Measurements from ENCODE around the gene IL21. TPM values are rescaled to one million over a fixed set of nuclear protein-coding genes. Genes with fewer than 3 reads are reported as not detected.
A peak's percentile ranks its signal among the peaks of the same experiment; 100 is the strongest.
"Not testable (repeated sequence)": the region's sequence is repeated elsewhere in the genome, so short reads cannot be mapped to it uniquely, and the experiment has no call there.

The IL21 gene
- total RNA-seq, 1 donor from 2014 or later = not detected

GRCh38 chr4:122583906-122584305 is 37.0 kb downstream of the IL21 start:
- no peak for TF ChIP-seq CTCF (IDR thresholded peaks at IDR 0.05)
- H3K4me1 Mint-ChIP-seq (ENCODE audit: unreplicated experiment) = peaks cover 10% of the 10 kb centered on the region
- no peak overlapping the region for H3K27ac Mint-ChIP-seq (ENCODE audit: unreplicated experiment)
- peaks cover 8% of the 10 kb centered on the region for H3K27me3 Mint-ChIP-seq (ENCODE audit: unreplicated experiment)
- no peaks in the 10 kb centered on the region for H3K9me3 Mint-ChIP-seq (ENCODE audit: unreplicated experiment)
- no peak overlapping the region for H3K4me3 Mint-ChIP-seq (ENCODE audit: unreplicated experiment)
- H3K36me3 Mint-ChIP-seq (ENCODE audit: unreplicated experiment) = no peaks in the 10 kb centered on the region
- no peak for DNase-seq (ENCODE audit: extremely low spot score, unreplicated experiment)

GRCh38 chr4:122577808-122578781 is 42.8 kb downstream of the IL21 start:
- Mint-ChIP-seq H3K27me3 (ENCODE audit: unreplicated experiment) (peaks cover 12% of the 10 kb centered on the region), H3K4me1 (ENCODE audit: unreplicated experiment) (no peaks in the 10 kb centered on the region), H3K27ac (ENCODE audit: unreplicated experiment) (no peak overlapping the region), H3K9me3 (ENCODE audit: unreplicated experiment) (no peaks in the 10 kb centered on the region), H3K36me3 (ENCODE audit: unreplicated experiment) (no peaks in the 10 kb centered on the region), H3K4me3 (ENCODE audit: unreplicated experiment) (no peak overlapping the region)
- DNase-seq (ENCODE audit: extremely low spot score, unreplicated experiment) = no peak
- peak; percentile 75 for TF ChIP-seq CTCF (IDR thresholded peaks at IDR 0.05)

- no peaks in the 10 kb centered on the region for H3K4me1 Mint-ChIP-seq (ENCODE audit: unreplicated experiment)
- DNase-seq (ENCODE audit: extremely low spot score, unreplicated experiment) = no peak
- TF ChIP-seq CTCF (IDR thresholded peaks at IDR 0.05) = no peak
- H3K27me3 Mint-ChIP-seq (ENCODE audit: unreplicated experiment) = peaks cover 15% of the 10 kb centered on the region
- H3K36me3 Mint-ChIP-seq (ENCODE audit: unreplicated experiment) = no peaks in the 10 kb centered on the region
- H3K9me3 Mint-ChIP-seq (ENCODE audit: unreplicated experiment) = no peaks in the 10 kb centered on the region
- no peak overlapping the region for H3K27ac Mint-ChIP-seq (ENCODE audit: unreplicated experiment)
- H3K4me3 Mint-ChIP-seq (ENCODE audit: unreplicated experiment) = no peak overlapping the region
These were observed 43.7 kb downstream of the IL21 start for GRCh38 chr4:122577189-122577553.

GRCh38 chr4:122576261-122577188 is 44.3 kb downstream of the IL21 start:
- Mint-ChIP-seq H3K4me1 (ENCODE audit: unreplicated experiment) (no peaks in the 10 kb centered on the region), H3K36me3 (ENCODE audit: unreplicated experiment) (no peaks in the 10 kb centered on the region), H3K27me3 (ENCODE audit: unreplicated experiment) (peaks cover 15% of the 10 kb centered on the region), H3K27ac (ENCODE audit: unreplicated experiment) (no peak overlapping the region), H3K4me3 (ENCODE audit: unreplicated experiment) (no peak overlapping the region), H3K9me3 (ENCODE audit: unreplicated experiment) (no peaks in the 10 kb centered on the region)
- TF ChIP-seq CTCF (IDR thresholded peaks at IDR 0.05) = peak; percentile 60
- no peak for DNase-seq (ENCODE audit: extremely low spot score, unreplicated experiment)

GRCh38 chr4:122574347-122574746 is 46.5 kb downstream of the IL21 start:
- peaks cover 20% of the 10 kb centered on the region for H3K27me3 Mint-ChIP-seq (ENCODE audit: unreplicated experiment)
- H3K27ac Mint-ChIP-seq (ENCODE audit: unreplicated experiment); H3K4me3 Mint-ChIP-seq (ENCODE audit: unreplicated experiment); H3K9me3 Mint-ChIP-seq (ENCODE audit: unreplicated experiment); H3K4me1 Mint-ChIP-seq (ENCODE audit: unreplicated experiment); DNase-seq (ENCODE audit: extremely low spot score, unreplicated experiment); H3K36me3 Mint-ChIP-seq (ENCODE audit: unreplicated experiment): not testable (repeated sequence)
